ENCODE data around the gene NSF. TPM values are rescaled to one million over a fixed set of nuclear protein-coding genes. Genes with fewer than 3 reads are reported as not detected.

The NSF gene
- total RNA-seq, 1 donor from 2014 or later, result 13.3 TPM

- no peak for TF ChIP-seq CTCF (conservative IDR thresholded peaks at IDR 0.05; ENCODE audit: low read depth, low read length)
- no peak overlapping the region for H3K4me3 ChIP-seq (ENCODE audit: low read depth, low read length)
- DNase-seq (ENCODE audit: low read depth), result no peak
Observed at GRCh38 chr17:46759141-46759540, 168.7 kb downstream of the NSF start.

- DNase-seq (ENCODE audit: low read depth), result no peak
- no peak for TF ChIP-seq CTCF (conservative IDR thresholded peaks at IDR 0.05; ENCODE audit: low read depth, low read length)
Observed at GRCh38 chr17:46763416-46763815, 172.9 kb downstream of the NSF start.

GRCh38 chr17:46764000-46764708 lies 173.7 kb downstream of the NSF start:
- no peak overlapping the region for H3K4me3 ChIP-seq (ENCODE audit: low read depth, low read length)
- TF ChIP-seq CTCF (conservative IDR thresholded peaks at IDR 0.05; ENCODE audit: low read depth, low read length), result no peak
- no peak for DNase-seq (ENCODE audit: low read depth)

More at GRCh38 chr17:46763416-46763815, 172.9 kb downstream of the NSF start:
- H3K4me3 ChIP-seq (ENCODE audit: low read depth, low read length), result no peak overlapping the region

GRCh38 chr17:46764709-46765401 lies 174.4 kb downstream of the NSF start:
- TF ChIP-seq CTCF (conservative IDR thresholded peaks at IDR 0.05; ENCODE audit: low read depth, low read length), result no peak

GRCh38 chr17:46765453-46765852 lies 175.0 kb downstream of the NSF start:
- no peak for TF ChIP-seq CTCF (conservative IDR thresholded peaks at IDR 0.05; ENCODE audit: low read depth, low read length)
- H3K4me3 ChIP-seq (ENCODE audit: low read depth, low read length), result no peak overlapping the region
- no peak for DNase-seq (ENCODE audit: low read depth)

More at GRCh38 chr17:46764709-46765401, 174.4 kb downstream of the NSF start:
- peak; percentile 20 for DNase-seq (ENCODE audit: low read depth)
- H3K4me3 ChIP-seq (ENCODE audit: low read depth, low read length), result no peak overlapping the region

GRCh38 chr17:46766493-46767491 lies 176.3 kb downstream of the NSF start:
- DNase-seq (ENCODE audit: low read depth), result no peak
- no peak overlapping the region for H3K4me3 ChIP-seq (ENCODE audit: low read depth, low read length)
- no peak for TF ChIP-seq CTCF (conservative IDR thresholded peaks at IDR 0.05; ENCODE audit: low read depth, low read length)

All from epithelial cell of proximal tubule (primary cell).